ENCODE results near the gene CNTNAP2. TPM values are rescaled to one million over a fixed set of nuclear protein-coding genes. Genes with fewer than 3 reads are reported as not detected.
"Not testable (repeated sequence)": the region's sequence is repeated elsewhere in the genome, so short reads cannot be mapped to it uniquely, and the experiment has no call there.

Gene CNTNAP2
- total RNA-seq, 1 donor from 2014 or later = under 0.01 TPM

- DNase-seq (ENCODE audit: extremely low read depth, low read depth, low spot score) = no peak
Measured at GRCh38 chr7:147774461-147774860, 1657.9 kb downstream of the CNTNAP2 start.

GRCh38 chr7:147775516-147776284, 1659.1 kb downstream of the CNTNAP2 start:
- DNase-seq (ENCODE audit: extremely low read depth, low read depth, low spot score) = no peak

DNA sequence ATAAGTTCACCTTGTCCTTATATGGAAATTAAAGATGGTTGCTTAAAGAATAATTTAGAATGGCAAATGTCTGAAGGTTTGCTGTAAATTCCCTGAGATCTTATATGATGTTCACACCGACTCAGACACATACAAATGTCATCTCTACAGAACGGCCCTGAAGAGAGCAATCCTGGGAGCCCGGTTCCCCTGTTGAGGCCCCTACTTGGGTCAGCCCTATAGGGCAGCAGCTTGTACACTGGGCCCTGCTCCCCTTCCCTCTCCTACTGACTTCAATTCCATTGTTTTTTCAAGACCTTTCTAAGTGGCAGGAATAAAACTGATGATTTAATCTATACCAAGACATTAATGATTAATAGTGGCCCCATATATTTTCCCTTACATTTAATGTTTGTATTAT, 1660.7 kb downstream of the CNTNAP2 start:
- no peak for DNase-seq (ENCODE audit: extremely low read depth, low read depth, low spot score)

DNA sequence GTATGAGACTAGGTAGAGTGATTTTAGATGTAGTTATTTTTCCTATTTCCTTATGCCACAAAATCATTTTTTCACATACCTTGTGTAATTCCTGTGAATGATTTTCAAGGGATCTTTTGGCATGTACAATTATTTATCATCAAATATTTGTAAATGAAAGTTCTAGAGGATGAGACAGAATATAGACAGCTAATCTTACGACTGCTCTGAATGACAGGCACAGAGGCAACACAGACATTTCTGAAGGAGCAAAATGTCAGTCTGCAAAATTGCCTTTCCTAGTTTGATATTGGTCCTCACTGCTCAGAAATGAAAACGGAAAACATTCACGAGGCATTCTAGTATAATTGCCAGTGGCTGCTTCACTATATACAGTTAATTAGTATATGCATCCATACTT, 1663.3 kb downstream of the CNTNAP2 start:
- DNase-seq (ENCODE audit: extremely low read depth, low read depth, low spot score) = no peak

- DNase-seq (ENCODE audit: extremely low read depth, low read depth, low spot score) = no peak
Measured at GRCh38 chr7:147796581-147796980, 1680.0 kb downstream of the CNTNAP2 start.

GRCh38 chr7:147798001-147798400, 1681.4 kb downstream of the CNTNAP2 start:
- no peak for DNase-seq (ENCODE audit: extremely low read depth, low read depth, low spot score)

GRCh38 chr7:147801762-147802161, 1685.2 kb downstream of the CNTNAP2 start:
- not testable (repeated sequence) for DNase-seq (ENCODE audit: extremely low read depth, low read depth, low spot score)

DNA sequence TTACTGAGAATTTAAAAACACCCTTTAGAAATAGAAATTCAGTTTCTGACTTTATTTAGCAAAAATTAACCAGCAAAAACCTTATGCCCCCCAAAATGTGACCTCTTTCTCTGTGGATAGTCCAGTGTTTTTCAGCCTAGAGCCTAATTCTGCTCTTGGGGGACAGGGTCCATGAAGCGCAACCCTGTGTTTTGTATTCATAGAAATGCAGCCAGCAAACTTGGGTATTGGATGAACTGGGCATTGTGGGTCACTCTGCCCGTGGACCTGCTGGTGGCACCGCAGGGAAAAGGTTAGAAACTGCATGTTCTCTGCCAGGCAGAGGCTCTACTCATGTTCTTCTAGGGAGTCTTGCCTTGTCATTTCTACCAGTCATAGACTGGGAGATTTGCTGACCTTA, 1686.5 kb downstream of the CNTNAP2 start:
- DNase-seq (ENCODE audit: extremely low read depth, low read depth, low spot score) = no peak

DNA sequence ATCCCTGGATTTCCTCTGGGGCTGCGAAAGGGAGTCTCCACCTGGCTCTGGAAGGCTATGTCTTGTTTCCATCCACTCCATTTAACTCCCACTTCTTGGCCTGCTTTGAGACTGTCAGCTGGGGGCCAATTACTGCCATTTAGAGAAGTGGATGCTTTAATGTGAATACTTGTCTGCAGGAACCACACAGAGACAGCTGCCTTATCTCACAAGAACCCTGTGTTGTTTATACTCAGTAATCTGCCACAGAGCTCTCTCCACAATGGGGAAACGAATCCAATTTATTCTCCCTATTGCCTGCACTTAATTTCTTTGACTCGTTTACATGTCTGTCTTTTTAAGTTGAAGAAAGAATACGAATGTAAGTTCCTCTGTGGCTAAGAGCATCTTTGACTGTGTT, 1687.0 kb downstream of the CNTNAP2 start:
- no peak for DNase-seq (ENCODE audit: extremely low read depth, low read depth, low spot score)

GRCh38 chr7:147804032-147804431, 1687.4 kb downstream of the CNTNAP2 start:
- DNase-seq (ENCODE audit: extremely low read depth, low read depth, low spot score) = no peak

- no peak for DNase-seq (ENCODE audit: extremely low read depth, low read depth, low spot score)
Measured at GRCh38 chr7:147805996-147806576, 1689.5 kb downstream of the CNTNAP2 start.

DNA sequence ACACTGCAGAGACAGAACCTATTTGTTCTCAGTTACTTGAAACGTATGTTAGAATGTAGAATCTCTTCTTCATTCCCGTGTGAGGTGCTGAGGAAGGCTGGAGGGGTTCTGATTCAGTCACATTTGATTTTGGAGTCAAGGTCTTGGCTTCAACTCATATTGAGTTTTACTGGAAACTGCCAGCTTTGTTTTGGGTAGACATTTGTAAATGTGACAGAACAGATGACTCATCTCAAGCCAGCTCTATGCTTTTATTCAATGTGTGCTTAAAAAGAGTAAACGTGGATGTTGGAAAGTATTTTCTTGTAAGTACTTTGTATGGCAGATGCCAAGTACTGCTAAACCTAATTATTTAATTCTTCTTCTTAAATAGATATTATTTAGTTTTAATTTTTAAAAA, 1693.2 kb downstream of the CNTNAP2 start:
- DNase-seq (ENCODE audit: extremely low read depth, low read depth, low spot score) = no peak

- no peak for DNase-seq (ENCODE audit: extremely low read depth, low read depth, low spot score)
Measured at GRCh38 chr7:147810269-147810668, 1693.7 kb downstream of the CNTNAP2 start.

GRCh38 chr7:147811923-147812322, 1695.3 kb downstream of the CNTNAP2 start:
- no peak for DNase-seq (ENCODE audit: extremely low read depth, low read depth, low spot score)

- DNase-seq (ENCODE audit: extremely low read depth, low read depth, low spot score) = no peak
Measured at GRCh38 chr7:147813316-147813715, 1696.7 kb downstream of the CNTNAP2 start.

GRCh38 chr7:147818317-147818716, 1701.7 kb downstream of the CNTNAP2 start:
- DNase-seq (ENCODE audit: extremely low read depth, low read depth, low spot score) = no peak

GRCh38 chr7:147824671-147825070, 1708.1 kb downstream of the CNTNAP2 start:
- no peak for DNase-seq (ENCODE audit: extremely low read depth, low read depth, low spot score)

DNA sequence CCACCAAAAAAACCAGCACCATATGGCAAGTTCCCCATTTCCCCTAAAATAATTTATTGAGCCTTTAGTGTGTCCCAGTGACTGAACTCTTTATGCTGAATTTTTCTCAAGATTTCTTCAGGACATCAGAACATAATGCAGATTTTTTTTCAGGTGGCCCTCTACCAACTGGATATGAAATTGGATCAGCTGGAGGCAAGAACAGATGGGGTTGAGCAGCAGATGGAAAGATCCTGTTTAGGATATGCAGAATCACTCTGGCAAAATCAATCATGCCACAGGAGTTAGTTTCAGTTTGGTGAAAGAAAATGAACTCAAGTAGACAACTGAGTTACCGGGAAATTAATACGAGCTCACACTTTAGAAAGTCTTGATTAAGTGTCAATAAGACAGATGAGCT, 1712.4 kb downstream of the CNTNAP2 start:
- no peak for DNase-seq (ENCODE audit: extremely low read depth, low read depth, low spot score)

- DNase-seq (ENCODE audit: extremely low read depth, low read depth, low spot score) = no peak
Measured at GRCh38 chr7:147833557-147833956, 1717.0 kb downstream of the CNTNAP2 start.

DNA sequence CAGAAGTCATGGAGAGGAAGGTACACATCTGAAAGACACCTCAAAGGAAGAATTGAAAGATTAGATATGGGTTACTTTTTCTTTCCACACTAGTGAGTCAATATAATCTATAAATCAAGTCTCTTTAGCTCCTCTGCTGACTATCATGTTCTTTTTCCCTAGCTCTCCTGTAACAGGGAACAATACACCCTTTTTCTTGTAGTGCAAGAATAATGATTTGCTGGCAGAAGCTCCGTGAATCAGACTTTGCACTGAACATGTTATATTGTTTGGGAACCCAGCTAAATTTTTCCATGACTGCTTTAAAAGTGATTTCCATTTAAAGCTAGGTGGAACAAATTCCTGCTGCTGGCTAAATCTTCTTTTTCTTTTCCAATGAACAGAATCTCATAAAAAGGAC, 1717.4 kb downstream of the CNTNAP2 start:
- DNase-seq (ENCODE audit: extremely low read depth, low read depth, low spot score) = no peak

DNA sequence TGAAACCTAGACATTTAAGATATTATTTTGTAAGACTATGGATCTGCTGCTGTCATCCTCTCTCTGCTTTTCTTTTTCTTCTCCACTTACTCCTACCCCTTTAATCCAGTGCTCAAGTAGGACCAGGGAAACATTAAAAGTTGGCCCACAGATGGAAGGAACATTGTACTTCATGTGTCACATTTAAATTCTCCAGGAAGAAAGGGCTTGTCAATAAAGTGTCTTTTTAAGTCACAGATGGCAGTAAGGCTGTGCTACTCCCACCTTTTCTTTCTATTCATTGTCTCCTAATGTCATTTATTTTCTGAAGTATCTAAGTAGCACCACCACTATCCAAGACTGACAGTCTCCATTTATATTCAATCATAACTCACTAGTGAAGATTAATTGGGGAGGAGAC, 1736.2 kb downstream of the CNTNAP2 start:
- DNase-seq (ENCODE audit: extremely low read depth, low read depth, low spot score) = no peak

Measured in glomerular endothelial cell (primary cell).